NCI-H2171 treated with DMSO at 0.1 percent for 48 hours (cell line): Measurements from ENCODE around the gene NFATC1.

Source experiments
- DNase-seq: peaks from one replicate; lab custom pipeline; 2025; lab: John Stamatoyannopoulos, UW

The NFATC1 gene

GRCh38 chr18:79509536-79509930, 113.8 kb downstream of the NFATC1 start:
- no peak for DNase-seq

GRCh38 chr18:79510046-79510685, 114.4 kb downstream of the NFATC1 start:
- no peak for DNase-seq

GRCh38 chr18:79510731-79511241, 115.1 kb downstream of the NFATC1 start:
- DNase-seq: no peak

- no peak for DNase-seq
These were observed 115.5 kb downstream of the NFATC1 start for GRCh38 chr18:79511271-79511670.

- no peak for DNase-seq
These were observed 116.1 kb downstream of the NFATC1 start for GRCh38 chr18:79511671-79512301.

GRCh38 chr18:79512461-79513380, 117.0 kb downstream of the NFATC1 start:
- no peak for DNase-seq

GRCh38 chr18:79513381-79514081, 117.8 kb downstream of the NFATC1 start:
- no peak for DNase-seq

GRCh38 chr18:79515331-79515730, 119.6 kb downstream of the NFATC1 start:
- DNase-seq: no peak

- DNase-seq: no peak
These were observed 120.2 kb downstream of the NFATC1 start for GRCh38 chr18:79515944-79516351.

GRCh38 chr18:79516441-79516931, 120.8 kb downstream of the NFATC1 start:
- DNase-seq: no peak

GRCh38 chr18:79517341-79517740, 121.6 kb downstream of the NFATC1 start:
- DNase-seq: no peak

- no peak for DNase-seq
These were observed 122.4 kb downstream of the NFATC1 start for GRCh38 chr18:79518028-79518682.

GRCh38 chr18:79518683-79519128, 123.0 kb downstream of the NFATC1 start:
- DNase-seq: no peak

- no peak for DNase-seq
These were observed 124.2 kb downstream of the NFATC1 start for GRCh38 chr18:79519751-79520477.

- no peak for DNase-seq
These were observed 125.0 kb downstream of the NFATC1 start for GRCh38 chr18:79520478-79521390.

- no peak for DNase-seq
These were observed 125.9 kb downstream of the NFATC1 start for GRCh38 chr18:79521416-79522205.

GRCh38 chr18:79522451-79523205, 126.9 kb downstream of the NFATC1 start:
- no peak for DNase-seq

GRCh38 chr18:79523206-79523735, 127.5 kb downstream of the NFATC1 start:
- no peak for DNase-seq
